ENCODE data around the gene OR2AT4.

DNA sequence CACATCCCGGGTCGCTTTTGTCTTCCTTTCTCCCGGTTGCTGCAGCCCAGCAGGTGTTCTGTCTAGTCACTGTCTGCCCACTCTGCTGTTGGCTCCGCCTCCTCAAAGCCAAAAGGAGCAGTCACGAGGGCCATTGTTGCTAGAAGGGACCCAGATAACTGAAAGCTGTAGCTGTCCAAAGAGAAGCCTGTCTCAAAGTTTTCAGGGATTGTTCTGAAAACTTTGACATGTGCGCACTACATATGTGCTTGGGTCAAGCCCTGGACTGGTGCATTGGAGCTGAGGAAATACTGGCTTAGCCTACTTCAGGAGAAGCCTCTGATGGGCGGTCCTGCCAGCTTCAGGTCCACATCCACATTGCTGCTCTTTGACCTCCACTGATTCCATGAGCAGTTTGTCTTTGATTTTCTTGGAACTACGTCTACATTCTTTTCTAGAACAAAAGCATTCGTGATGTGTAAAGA lies 8.8 kb upstream of the OR2AT4 start:
- TF ChIP-seq CTCF (IDR thresholded peaks at IDR 0.05) (no peak), POLR2A (IDR thresholded peaks at IDR 0.05) (no peak)

All from lower leg skin (tissue), 3 donors.